Panc1 (cell line): ENCODE measurements around the gene SLC30A7. TPM values are rescaled to one million over a fixed set of nuclear protein-coding genes. Genes with fewer than 3 reads are reported as not detected.

Experiments
- ATAC-seq: fragments of 200-7000 bp; cut with Tn5 transposase; 2 replicates; pipeline ENCODE4 v1.9.1; 2020; ENCODE audit warnings: mild to moderate bottlenecking, moderate library complexity
- BruUV-seq: library from RNA; stranded (reverse); fragments of 400-500 nt; replicated peaks from 2 replicates; lab custom pipeline; 2021; lab: Mats Ljungman, UMichigan
- CTCF ChIA-PET: fragments of 300-600 bp; sonication (Branson Sonifier 250); formaldehyde crosslinking; loops from one replicate; lab custom pipeline; 2022; ENCODE audit warnings: antibody characterized with exemption; lab: Charles Lee
- POLR2A ChIA-PET: fragments of 300-600 bp; sonication (Branson Sonifier 250); formaldehyde crosslinking; loops from one replicate; lab custom pipeline; 2022; ENCODE audit warnings: antibody characterized with exemption; lab: Charles Lee
- DNase-seq: peaks from one replicate; pipeline ENCODE4 v3.0.0-alpha.2; 2010; ENCODE audit warnings: low read depth, low spot score
- H3K27ac ChIP-seq: 2 replicates; pipeline ENCODE4 v1.5.1; 2011; ENCODE audit warnings: mild to moderate bottlenecking, low read length, inconsistent platforms
- H3K27me3 ChIP-seq: fragments of 200-500 bp; sonication (Bioruptor generic); 2 replicates; pipeline ENCODE4 v1.6.0; 2014; ENCODE audit warnings: low read length, inconsistent platforms; ENCODE audit not compliant: control insufficient read depth, insufficient read depth
- H3K36me3 ChIP-seq: fragments of 200-500 bp; sonication (Bioruptor generic); 2 replicates; pipeline ENCODE4 v1.5.1; 2014; ENCODE audit warnings: inconsistent platforms, mild to moderate bottlenecking, low read length, moderate library complexity; ENCODE audit not compliant: control insufficient read depth, insufficient read depth
- H3K4me1 ChIP-seq: 2 replicates; pipeline ENCODE4 v1.5.1; 2011; ENCODE audit warnings: inconsistent platforms, mild to moderate bottlenecking, low read length, moderate library complexity; ENCODE audit not compliant: control insufficient read depth, insufficient read depth
- H3K4me3 ChIP-seq, 2 experiments: 2 replicates each; pipeline ENCODE4 v1.5.1; 2011 to 2012; ENCODE audit warnings: low read depth in 2 of 2, low read length in 2 of 2, mild to moderate bottlenecking in 2 of 2, inconsistent platforms in 1 of 2, moderate library complexity in 1 of 2
- H3K9me3 ChIP-seq: fragments of 200-500 bp; sonication (Bioruptor generic); 2 replicates; pipeline ENCODE4 v1.5.1; 2014; ENCODE audit warnings: low read depth, mild to moderate bottlenecking, inconsistent platforms, low read length, moderate library complexity; ENCODE audit not compliant: control insufficient read depth, insufficient read depth
- POLR2AphosphoS5 ChIP-seq: IDR thresholded peaks from 2 replicates; pipeline ENCODE4 v1.6.1; 2012; ENCODE audit warnings: mild to moderate bottlenecking, low read depth, low read length, moderate library complexity
- SIN3A ChIP-seq: IDR thresholded peaks from 2 replicates; pipeline ENCODE4 v1.6.1; 2012; ENCODE audit warnings: low read depth, mild to moderate bottlenecking, low read length, moderate library complexity, borderline replicate concordance; ENCODE audit not compliant: insufficient read depth
- TCF7L2 ChIP-seq: IDR thresholded peaks from 2 replicates; pipeline ENCODE4 v1.6.1; 2011; ENCODE audit warnings: mild to moderate bottlenecking, low read depth, low read length, inconsistent platforms
- in situ Hi-C: cut with HindIII; loops from 2 replicates; pipeline ENCODE4 v1.10.0; 2016; ENCODE audit warnings: low sequenced_read_pairs, low pct_unique_long_range_greater_than_20kb
- intact Hi-C: fragments of 100-400 bp; cut with micrococcal nuclease; formaldehyde crosslinking; loops from one replicate; pipeline ENCODE4 v1.10.0; 2022; ENCODE audit not compliant: unreplicated experiment
- total RNA-seq: library from RNA; stranded (reverse); gene quantifications from one replicate; pipeline ENCODE4 v1.2.1, GENCODE V29; 2021; ENCODE audit not compliant: unreplicated experiment
- TF ChIP-seq, protein P1 (sequence below): fragments of 450-650 bp; IDR thresholded peaks from 2 replicates; pipeline ENCODE4 v1.5.1; 2017; ENCODE audit warnings: mild to moderate bottlenecking
- TF ChIP-seq, protein P2 (sequence below), 2 experiments: IDR thresholded peaks; 2 replicates each; pipeline ENCODE4 v1.6.1; 2011 to 2012; ENCODE audit warnings: low read depth in 2 of 2, control low read depth in 1 of 2, low read length in 1 of 2, mild to moderate bottlenecking in 1 of 2, moderate library complexity in 1 of 2; ENCODE audit not compliant: insufficient read depth in 1 of 2

Gene SLC30A7
- total RNA-seq, 1 experiment from 2014 or later, result 18.5 TPM

DNA sequence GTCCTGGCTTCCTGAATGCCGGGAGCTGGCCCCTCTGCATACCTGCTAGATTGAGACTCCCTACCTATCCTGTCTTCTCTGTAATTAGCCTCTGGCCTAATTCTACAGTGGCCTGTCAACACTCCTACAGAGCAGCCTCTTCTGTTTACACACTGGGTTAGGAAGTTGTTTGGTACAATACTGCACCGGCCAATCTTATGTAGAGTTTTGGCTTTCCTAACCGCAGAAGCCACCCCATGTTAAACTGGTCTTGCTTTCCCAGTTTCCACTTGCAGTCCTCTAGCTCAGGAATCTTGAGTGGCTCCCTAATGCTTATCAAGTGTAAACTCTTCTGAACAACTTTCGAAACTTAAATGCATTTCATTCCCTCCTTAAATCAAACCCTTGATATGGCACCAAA, 86.9 kb downstream of the SLC30A7 start:
- no peaks in the 10 kb centered on the region for H3K4me1 ChIP-seq
- no peaks in the 10 kb centered on the region; the same call in 1 of the 2 replicates for H3K36me3 ChIP-seq
- CTCF ChIA-PET, result no interaction called here
- H3K27ac ChIP-seq, result no peak overlapping the region
- BruUV-seq, result no TSS peak
- H3K4me3 ChIP-seq, result no peak overlapping the region
- POLR2A ChIA-PET, result no interaction called here
- H3K9me3 ChIP-seq, result no peaks in the 10 kb centered on the region
- TF ChIP-seq, protein P1, sequence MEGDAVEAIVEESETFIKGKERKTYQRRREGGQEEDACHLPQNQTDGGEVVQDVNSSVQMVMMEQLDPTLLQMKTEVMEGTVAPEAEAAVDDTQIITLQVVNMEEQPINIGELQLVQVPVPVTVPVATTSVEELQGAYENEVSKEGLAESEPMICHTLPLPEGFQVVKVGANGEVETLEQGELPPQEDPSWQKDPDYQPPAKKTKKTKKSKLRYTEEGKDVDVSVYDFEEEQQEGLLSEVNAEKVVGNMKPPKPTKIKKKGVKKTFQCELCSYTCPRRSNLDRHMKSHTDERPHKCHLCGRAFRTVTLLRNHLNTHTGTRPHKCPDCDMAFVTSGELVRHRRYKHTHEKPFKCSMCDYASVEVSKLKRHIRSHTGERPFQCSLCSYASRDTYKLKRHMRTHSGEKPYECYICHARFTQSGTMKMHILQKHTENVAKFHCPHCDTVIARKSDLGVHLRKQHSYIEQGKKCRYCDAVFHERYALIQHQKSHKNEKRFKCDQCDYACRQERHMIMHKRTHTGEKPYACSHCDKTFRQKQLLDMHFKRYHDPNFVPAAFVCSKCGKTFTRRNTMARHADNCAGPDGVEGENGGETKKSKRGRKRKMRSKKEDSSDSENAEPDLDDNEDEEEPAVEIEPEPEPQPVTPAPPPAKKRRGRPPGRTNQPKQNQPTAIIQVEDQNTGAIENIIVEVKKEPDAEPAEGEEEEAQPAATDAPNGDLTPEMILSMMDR, result no peak
- TF ChIP-seq POLR2AphosphoS5, result no peak
- intact Hi-C loops, result no loop called here
- ATAC-seq, result no peak
- in situ Hi-C loops, result no loop called here
- DNase-seq, result no peak
- no peaks in the 10 kb centered on the region for H3K27me3 ChIP-seq

DNA sequence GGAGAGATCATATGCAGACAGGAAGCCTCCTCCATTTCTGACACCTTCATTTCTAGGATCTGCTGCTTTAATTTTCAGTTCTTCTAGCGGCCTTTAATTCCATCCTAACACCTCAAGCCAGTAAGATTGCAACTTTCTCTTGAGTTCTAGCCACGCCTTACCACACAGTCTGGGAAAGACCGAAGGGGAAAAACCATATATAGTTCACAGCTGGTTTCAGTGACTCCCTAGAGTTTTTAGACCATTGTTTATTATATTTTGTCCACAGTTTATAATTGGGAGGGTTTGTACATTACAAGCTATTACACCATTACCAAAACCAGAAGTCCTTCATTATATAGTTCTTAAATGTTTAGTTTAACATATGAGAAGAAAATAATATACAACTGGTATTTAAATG, 92.2 kb downstream of the SLC30A7 start:
- POLR2A ChIA-PET, result no interaction called here
- no peak overlapping the region for H3K27ac ChIP-seq
- ATAC-seq, result no peak
- DNase-seq, result no peak
- peaks cover 2% of the 10 kb centered on the region; the same call in 1 of the 2 replicates for H3K36me3 ChIP-seq
- no peaks in the 10 kb centered on the region for H3K27me3 ChIP-seq
- no peaks in the 10 kb centered on the region for H3K4me1 ChIP-seq
- no peak for TF ChIP-seq POLR2AphosphoS5
- TF ChIP-seq TCF7L2, result no peak
- TF ChIP-seq, protein P1, result no peak
- TF ChIP-seq, protein P2, sequence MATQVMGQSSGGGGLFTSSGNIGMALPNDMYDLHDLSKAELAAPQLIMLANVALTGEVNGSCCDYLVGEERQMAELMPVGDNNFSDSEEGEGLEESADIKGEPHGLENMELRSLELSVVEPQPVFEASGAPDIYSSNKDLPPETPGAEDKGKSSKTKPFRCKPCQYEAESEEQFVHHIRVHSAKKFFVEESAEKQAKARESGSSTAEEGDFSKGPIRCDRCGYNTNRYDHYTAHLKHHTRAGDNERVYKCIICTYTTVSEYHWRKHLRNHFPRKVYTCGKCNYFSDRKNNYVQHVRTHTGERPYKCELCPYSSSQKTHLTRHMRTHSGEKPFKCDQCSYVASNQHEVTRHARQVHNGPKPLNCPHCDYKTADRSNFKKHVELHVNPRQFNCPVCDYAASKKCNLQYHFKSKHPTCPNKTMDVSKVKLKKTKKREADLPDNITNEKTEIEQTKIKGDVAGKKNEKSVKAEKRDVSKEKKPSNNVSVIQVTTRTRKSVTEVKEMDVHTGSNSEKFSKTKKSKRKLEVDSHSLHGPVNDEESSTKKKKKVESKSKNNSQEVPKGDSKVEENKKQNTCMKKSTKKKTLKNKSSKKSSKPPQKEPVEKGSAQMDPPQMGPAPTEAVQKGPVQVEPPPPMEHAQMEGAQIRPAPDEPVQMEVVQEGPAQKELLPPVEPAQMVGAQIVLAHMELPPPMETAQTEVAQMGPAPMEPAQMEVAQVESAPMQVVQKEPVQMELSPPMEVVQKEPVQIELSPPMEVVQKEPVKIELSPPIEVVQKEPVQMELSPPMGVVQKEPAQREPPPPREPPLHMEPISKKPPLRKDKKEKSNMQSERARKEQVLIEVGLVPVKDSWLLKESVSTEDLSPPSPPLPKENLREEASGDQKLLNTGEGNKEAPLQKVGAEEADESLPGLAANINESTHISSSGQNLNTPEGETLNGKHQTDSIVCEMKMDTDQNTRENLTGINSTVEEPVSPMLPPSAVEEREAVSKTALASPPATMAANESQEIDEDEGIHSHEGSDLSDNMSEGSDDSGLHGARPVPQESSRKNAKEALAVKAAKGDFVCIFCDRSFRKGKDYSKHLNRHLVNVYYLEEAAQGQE (IDR thresholded peaks at IDR 0.05; ENCODE audit: insufficient read depth in 1 of 2, low read depth in 2 of 2, low read length in 1 of 2), result no peak
- TF ChIP-seq SIN3A, result no peak
- intact Hi-C loops, result no loop called here
- no TSS peak for BruUV-seq
- H3K9me3 ChIP-seq, result no peaks in the 10 kb centered on the region
- no peak overlapping the region for H3K4me3 ChIP-seq
- CTCF ChIA-PET, result no interaction called here
- in situ Hi-C loops, result no loop called here
